H9 (cell line): Measurements from ENCODE around the gene ITIH6. TPM values are rescaled to one million over a fixed set of nuclear protein-coding genes. Genes with fewer than 3 reads are reported as not detected.

Source experiments
- DNase-seq: peaks from one replicate; pipeline ENCODE4 v3.0.0-alpha.2; 2017
- H2AFZ ChIP-seq: one replicate; pipeline ENCODE4 v1.6.1; 2013; ENCODE audit warnings: mild to moderate bottlenecking, low read length, control low read depth, moderate library complexity
- H2AK5ac ChIP-seq: 2 replicates; pipeline ENCODE4 v1.6.1; 2013; ENCODE audit warnings: low read length, control low read depth, mixed read lengths; ENCODE audit not compliant: insufficient read length
- H2BK120ac ChIP-seq: one replicate; pipeline ENCODE4 v1.6.1; 2013; ENCODE audit warnings: low read depth, mild to moderate bottlenecking, low read length, control low read depth, inconsistent platforms; ENCODE audit not compliant: poor library complexity, severe bottlenecking
- H2BK12ac ChIP-seq: 2 replicates; pipeline ENCODE4 v1.6.1; 2013; ENCODE audit warnings: low read length, control low read depth, mixed read lengths, low read depth; ENCODE audit not compliant: insufficient read length
- H2BK15ac ChIP-seq: 2 replicates; pipeline ENCODE4 v1.6.1; 2013; ENCODE audit warnings: low read depth, low read length, control low read depth
- H2BK20ac ChIP-seq: one replicate; pipeline ENCODE4 v1.6.1; 2013; ENCODE audit warnings: low read depth, mild to moderate bottlenecking, low read length, control low read depth, inconsistent platforms; ENCODE audit not compliant: poor library complexity, severe bottlenecking
- H2BK5ac ChIP-seq: 2 replicates; pipeline ENCODE4 v1.6.1; 2013; ENCODE audit warnings: low read length, control low read depth, mixed read lengths; ENCODE audit not compliant: insufficient read length
- H3K14ac ChIP-seq: 2 replicates; pipeline ENCODE4 v1.6.1; 2013; ENCODE audit warnings: low read length, control low read depth; ENCODE audit not compliant: insufficient read depth
- H3K18ac ChIP-seq: 2 replicates; pipeline ENCODE4 v1.6.1; 2013; ENCODE audit warnings: low read depth, mild to moderate bottlenecking, mixed read lengths, low read length, control low read depth; ENCODE audit not compliant: insufficient read length
- H3K23ac ChIP-seq: 2 replicates; pipeline ENCODE4 v1.6.1; 2013; ENCODE audit warnings: low read length, control low read depth, mixed read lengths, low read depth; ENCODE audit not compliant: insufficient read length
- H3K23me2 ChIP-seq: 2 replicates; pipeline ENCODE4 v1.6.1; 2013; ENCODE audit warnings: low read depth, mild to moderate bottlenecking, mixed read lengths, low read length, control low read depth; ENCODE audit not compliant: insufficient read length, poor library complexity, severe bottlenecking
- H3K27ac ChIP-seq: 2 replicates; pipeline ENCODE4 v1.5.1; 2013; ENCODE audit warnings: low read length, control low read depth, mixed read lengths, low read depth; ENCODE audit not compliant: insufficient read length
- H3K27me3 ChIP-seq: 2 replicates; pipeline ENCODE4 v1.6.1; 2013; ENCODE audit warnings: low read length, control low read depth, inconsistent platforms; ENCODE audit not compliant: insufficient read depth
- H3K4ac ChIP-seq: 2 replicates; pipeline ENCODE4 v1.6.1; 2013; ENCODE audit warnings: low read depth, mild to moderate bottlenecking, control low read depth, inconsistent platforms, low read length, moderate library complexity
- H3K4me1 ChIP-seq: 2 replicates; pipeline ENCODE4 v1.6.1; 2013; ENCODE audit warnings: low read length, control low read depth, inconsistent platforms; ENCODE audit not compliant: insufficient read depth
- H3K4me2 ChIP-seq: 2 replicates; pipeline ENCODE4 v1.6.1; 2013; ENCODE audit warnings: low read length, control low read depth, mixed read lengths; ENCODE audit not compliant: insufficient read length, insufficient read depth
- H3K56ac ChIP-seq: 2 replicates; pipeline ENCODE4 v1.6.1; 2013; ENCODE audit warnings: low read depth, mild to moderate bottlenecking, mixed read lengths, low read length, control low read depth; ENCODE audit not compliant: insufficient read length
- H3K79me1 ChIP-seq: 2 replicates; pipeline ENCODE4 v1.6.1; 2013; ENCODE audit warnings: low read depth, mild to moderate bottlenecking, moderate library complexity, low read length, control low read depth, inconsistent platforms; ENCODE audit not compliant: insufficient read depth, poor library complexity, severe bottlenecking
- H3K79me2 ChIP-seq: 2 replicates; pipeline ENCODE4 v1.6.1; 2013; ENCODE audit warnings: low read length, control low read depth, inconsistent platforms; ENCODE audit not compliant: insufficient read depth
- H3K9ac ChIP-seq: 2 replicates; pipeline ENCODE4 v1.6.1; 2013; ENCODE audit warnings: low read length, control low read depth, mixed read lengths; ENCODE audit not compliant: insufficient read length; ENCODE audit errors: extremely low read depth
- H3K9me3 ChIP-seq: one replicate; pipeline ENCODE4 v1.6.1; 2013; ENCODE audit warnings: low read depth, low read length, inconsistent platforms; ENCODE audit not compliant: control insufficient read depth
- H3T11ph ChIP-seq: one replicate; pipeline ENCODE4 v1.6.1; 2013; ENCODE audit warnings: mild to moderate bottlenecking, low read length, control low read depth, inconsistent platforms
- H4K20me1 ChIP-seq: one replicate; pipeline ENCODE4 v1.6.1; 2013; ENCODE audit not compliant: control insufficient read depth, insufficient read length, insufficient read depth
- H4K5ac ChIP-seq: 2 replicates; pipeline ENCODE4 v1.6.1; 2013; ENCODE audit warnings: low read depth, mild to moderate bottlenecking, mixed read lengths, low read length, control low read depth; ENCODE audit not compliant: insufficient read length
- H4K8ac ChIP-seq: replicated peaks from 2 replicates; pipeline ENCODE4 v1.6.1; 2013; ENCODE audit warnings: low read length, control low read depth, mixed read lengths, low read depth; ENCODE audit not compliant: insufficient read length
- H4K91ac ChIP-seq: 2 replicates; pipeline ENCODE4 v1.6.1; 2013; ENCODE audit warnings: low read depth, mild to moderate bottlenecking, moderate library complexity, mixed read lengths, low read length, control low read depth; ENCODE audit not compliant: insufficient read length
- H3K27ac Mint-ChIP-seq, 3 experiments: 2 replicates in 2 of 3; 3 replicates in 1 of 3; pipeline ENCODE4 v1.8.0; 2020 to 2021; ENCODE audit warnings: mixed read lengths in 3 of 3, mild to moderate bottlenecking in 1 of 3, moderate library complexity in 1 of 3
- H3K27me3 Mint-ChIP-seq: 2 replicates; pipeline ENCODE4 v1.8.0; 2021; ENCODE audit warnings: low read depth, mild to moderate bottlenecking, moderate library complexity, mixed read lengths
- H3K36me3 Mint-ChIP-seq, 3 experiments: 2 replicates in 2 of 3; 3 replicates in 1 of 3; pipeline ENCODE4 v1.8.0; 2020 to 2021; ENCODE audit warnings: low read depth in 3 of 3, mixed read lengths in 3 of 3; ENCODE audit not compliant: insufficient read depth in 1 of 3
- H3K4me1 Mint-ChIP-seq, 2 experiments: 2 replicates each; pipeline ENCODE4 v1.8.0; 2020; ENCODE audit warnings: mixed read lengths in 2 of 2
- H3K4me3 Mint-ChIP-seq, 2 experiments: 2 replicates in 1 of 2; 3 replicates in 1 of 2; pipeline ENCODE4 v1.8.0; 2020 to 2021; ENCODE audit warnings: mild to moderate bottlenecking in 2 of 2, mixed read lengths in 2 of 2, moderate library complexity in 1 of 2
- H3K9me3 Mint-ChIP-seq, 2 experiments: 2 replicates in 1 of 2; 3 replicates in 1 of 2; pipeline ENCODE4 v1.8.0; 2020; ENCODE audit warnings: mild to moderate bottlenecking in 2 of 2, mixed read lengths in 2 of 2, moderate library complexity in 1 of 2
- CTCF ChIP-seq: fragments of 200-600 bp; sonication (generic); conservative IDR thresholded peaks from 3 replicates; pipeline ENCODE4 v1.8.0; 2021; ENCODE audit warnings: antibody characterized with exemption, mild to moderate bottlenecking
- WGBS: extraction: QIAGEN DNeasy Blood & Tissue Kit; methylation state at CpG from one replicate; pipeline ENCODE4 v1.1.7; 2013; ENCODE audit warnings: missing lambda C conversion rate, low lambda C conversion rate, mixed read lengths; ENCODE audit not compliant: insufficient read length; ENCODE audit errors: extremely low coverage; 5-methylcytosine and 5-hydroxymethylcytosine counted together
- total RNA-seq: library from RNA; stranded (reverse); gene quantifications from 2 replicates; pipeline ENCODE4 v1.2.1, GENCODE V29; 2021

The ITIH6 gene
- total RNA-seq, 1 experiment from 2014 or later = not detected

GRCh38 chrX:54819201-54819600 is 21.1 kb upstream of the ITIH6 start:
- no peak overlapping the region for H3K27ac Mint-ChIP-seq

More at GRCh38 chrX:54819201-54819600, 21.1 kb upstream of the ITIH6 start:
- Mint-ChIP-seq H3K9me3 (peaks cover 58 to 69% of the 10 kb centered on the region in 2 experiments), H3K36me3 (peaks cover 20 to 28% (median 22%) of the 10 kb centered on the region in 3 experiments), H3K27me3 (no peaks in the 10 kb centered on the region; the same call in none of the 2 replicates), H3K4me1 (peaks cover 0 to 5% of the 10 kb centered on the region in 2 experiments; a peak in 1 of 4 replicates), H3K4me3 (no peak overlapping the region)
- H3K14ac ChIP-seq = no peak overlapping the region
- no peaks in the 10 kb centered on the region for H3K4me1 ChIP-seq
- no peak overlapping the region for H3T11ph ChIP-seq
- DNase-seq = no peak
- no peak overlapping the region for H3K4ac ChIP-seq
- H2AFZ ChIP-seq = no peak overlapping the region
- H4K5ac ChIP-seq = no peak overlapping the region
- no peaks in the 10 kb centered on the region for H3K79me2 ChIP-seq
- no peaks in the 10 kb centered on the region for H3K27me3 ChIP-seq
- no CpG with 5 or more reads among the region's 8 CpGs for WGBS
- no peak overlapping the region for H3K56ac ChIP-seq
- H2BK5ac ChIP-seq = no peak overlapping the region
- H2BK12ac ChIP-seq = no peak overlapping the region
- H2BK15ac ChIP-seq = no peak overlapping the region
- TF ChIP-seq CTCF = no peak
- no peak overlapping the region for H3K9ac ChIP-seq
- no peak overlapping the region for H4K8ac ChIP-seq
- H2BK20ac ChIP-seq = no peak overlapping the region
- no peaks in the 10 kb centered on the region for H4K20me1 ChIP-seq
- peaks cover 26% of the 10 kb centered on the region for H3K9me3 ChIP-seq
- H4K91ac ChIP-seq = no peak overlapping the region
- no peaks in the 10 kb centered on the region for H3K79me1 ChIP-seq
- H2AK5ac ChIP-seq = no peak overlapping the region
- no peak overlapping the region for H3K18ac ChIP-seq
- no peaks in the 10 kb centered on the region for H3K23me2 ChIP-seq
- H2BK120ac ChIP-seq = no peak overlapping the region
- H3K27ac ChIP-seq = no peak overlapping the region
- H3K23ac ChIP-seq = no peak overlapping the region
- H3K4me2 ChIP-seq = no peak overlapping the region
